SK-N-MC (cell line): ENCODE data around the gene SYNE1.

Source experiments
- DNase-seq: peaks from one replicate; pipeline ENCODE4 v3.0.0-alpha.2; 2011; ENCODE audit warnings: low read depth, low spot score
- H3K27ac ChIP-seq: fragments of 200-600 bp; sonication (generic); 2 replicates; pipeline ENCODE4 v1.5.1; 2016; ENCODE audit warnings: mixed run types
- H3K36me3 ChIP-seq: fragments of 200-600 bp; sonication (generic); 2 replicates; pipeline ENCODE4 v1.6.1; 2017; ENCODE audit warnings: antibody characterized with exemption, low read length, mixed read lengths; ENCODE audit not compliant: insufficient read depth
- H3K4me3 ChIP-seq: fragments of 200-600 bp; sonication (generic); 2 replicates; pipeline ENCODE4 v1.5.1; 2016
- H3K9ac ChIP-seq: fragments of 200-600 bp; sonication (generic); 2 replicates; pipeline ENCODE4 v1.8.0; 2017; ENCODE audit warnings: mixed run types, mixed read lengths; ENCODE audit not compliant: insufficient read length
- H3K9me3 ChIP-seq: fragments of 200-600 bp; sonication (generic); 2 replicates; pipeline ENCODE4 v1.6.1; 2017; ENCODE audit warnings: low read depth, mild to moderate bottlenecking, antibody characterized with exemption, low read length, moderate library complexity, mixed read lengths
- EZH2 ChIP-seq: fragments of 200-600 bp; sonication (generic); IDR thresholded peaks from one replicate; pipeline ENCODE4 v1.6.1; 2017; ENCODE audit warnings: antibody characterized with exemption
- FOXP2 ChIP-seq: optimal IDR thresholded peaks from 2 replicates; pipeline ENCODE3; 2011; ENCODE audit warnings: mild to moderate bottlenecking, moderate library complexity; ENCODE audit not compliant: insufficient read depth; ENCODE audit errors: extremely low read length, control extremely low read depth
- POLR2AphosphoS5 ChIP-seq: IDR thresholded peaks from 2 replicates; pipeline ENCODE4 v1.6.1; 2012; ENCODE audit warnings: mild to moderate bottlenecking, low read depth, low read length, borderline replicate concordance

SYNE1 gene

GRCh38 chr6:152474354-152474753, 162.8 kb downstream of the SYNE1 start:
- TF ChIP-seq EZH2 = no peak

GRCh38 chr6:152472325-152472724, 164.8 kb downstream of the SYNE1 start:
- DNase-seq = no peak
- TF ChIP-seq POLR2AphosphoS5 (no peak), EZH2 (no peak), FOXP2 (no peak)
- H3K27ac ChIP-seq = no peak overlapping the region
- no peak overlapping the region for H3K9ac ChIP-seq
- no peaks in the 10 kb centered on the region for H3K36me3 ChIP-seq
- H3K4me3 ChIP-seq = no peak overlapping the region
- no peaks in the 10 kb centered on the region for H3K9me3 ChIP-seq

More at GRCh38 chr6:152474354-152474753, 162.8 kb downstream of the SYNE1 start:
- Histone ChIP-seq H3K36me3 (no peaks in the 10 kb centered on the region), H3K9ac (no peak overlapping the region), H3K9me3 (no peaks in the 10 kb centered on the region), H3K4me3 (no peak overlapping the region), H3K27ac (no peak overlapping the region)
- DNase-seq = no peak

GRCh38 chr6:152471456-152472265, 165.5 kb downstream of the SYNE1 start:
- TF ChIP-seq EZH2 (no peak), FOXP2 (no peak), POLR2AphosphoS5 (no peak)
- Histone ChIP-seq H3K27ac (no peak overlapping the region), H3K9me3 (no peaks in the 10 kb centered on the region), H3K9ac (no peak overlapping the region), H3K4me3 (no peak overlapping the region), H3K36me3 (no peaks in the 10 kb centered on the region)
- no peak for DNase-seq

- DNase-seq = no peak
- H3K4me3 ChIP-seq = no peak overlapping the region
- H3K9ac ChIP-seq = no peak overlapping the region
- H3K9me3 ChIP-seq = no peaks in the 10 kb centered on the region
- H3K27ac ChIP-seq = no peak overlapping the region
- H3K36me3 ChIP-seq = no peaks in the 10 kb centered on the region
- TF ChIP-seq POLR2AphosphoS5 = no peak
- TF ChIP-seq EZH2 = no peak
- TF ChIP-seq FOXP2 = no peak
Observed at GRCh38 chr6:152463164-152463563, 174.0 kb downstream of the SYNE1 start.

- DNase-seq = no peak
- H3K9me3 ChIP-seq = no peaks in the 10 kb centered on the region
- TF ChIP-seq EZH2 (no peak), FOXP2 (no peak), POLR2AphosphoS5 (no peak)
- H3K9ac ChIP-seq = no peak overlapping the region
- no peak overlapping the region for H3K4me3 ChIP-seq
- no peak overlapping the region for H3K27ac ChIP-seq
- H3K36me3 ChIP-seq = no peaks in the 10 kb centered on the region
Observed at GRCh38 chr6:152462716-152463115, 174.4 kb downstream of the SYNE1 start.

- Histone ChIP-seq H3K27ac (no peak overlapping the region), H3K4me3 (no peak overlapping the region), H3K36me3 (no peaks in the 10 kb centered on the region), H3K9me3 (no peaks in the 10 kb centered on the region), H3K9ac (no peak overlapping the region)
- DNase-seq = no peak
- TF ChIP-seq FOXP2 = no peak
- TF ChIP-seq POLR2AphosphoS5 = no peak
- TF ChIP-seq EZH2 = no peak
Observed at GRCh38 chr6:152461556-152461955, 175.6 kb downstream of the SYNE1 start.

- H3K4me3 ChIP-seq = no peak overlapping the region
- H3K9ac ChIP-seq = no peak overlapping the region
- H3K36me3 ChIP-seq = no peaks in the 10 kb centered on the region
- TF ChIP-seq FOXP2 = no peak
- no peak for TF ChIP-seq EZH2
- no peak for TF ChIP-seq POLR2AphosphoS5
- DNase-seq = no peak
- no peaks in the 10 kb centered on the region for H3K9me3 ChIP-seq
- no peak overlapping the region for H3K27ac ChIP-seq
Observed at GRCh38 chr6:152458648-152459644, 178.2 kb downstream of the SYNE1 start.

- H3K27ac ChIP-seq = no peak overlapping the region
- no peaks in the 10 kb centered on the region for H3K9me3 ChIP-seq
- no peaks in the 10 kb centered on the region for H3K36me3 ChIP-seq
- H3K9ac ChIP-seq = no peak overlapping the region
- H3K4me3 ChIP-seq = no peak overlapping the region
- TF ChIP-seq EZH2 (no peak), FOXP2 (no peak), POLR2AphosphoS5 (no peak)
- no peak for DNase-seq
Observed at GRCh38 chr6:152457949-152458624, 179.1 kb downstream of the SYNE1 start.
